Ishikawa (cell line): ENCODE data around the gene CENATAC.

Experiments
- CEBPB ChIP-seq: IDR thresholded peaks from 2 replicates; pipeline ENCODE4 v1.6.1; 2012
- CREB1 ChIP-seq: IDR thresholded peaks from 2 replicates; pipeline ENCODE4 v1.6.1; 2012; ENCODE audit warnings: low read depth
- EP300 ChIP-seq: IDR thresholded peaks from 2 replicates; pipeline ENCODE4 v1.6.1; 2012; ENCODE audit warnings: borderline replicate concordance
- FOXM1 ChIP-seq: IDR thresholded peaks from 2 replicates; pipeline ENCODE4 v1.6.1; 2012; ENCODE audit warnings: low read depth, borderline replicate concordance
- NFIC ChIP-seq: IDR thresholded peaks from 2 replicates; pipeline ENCODE4 v1.6.1; 2012
- TAF1 ChIP-seq: IDR thresholded peaks from 2 replicates; pipeline ENCODE4 v1.6.1; 2012; ENCODE audit warnings: low read depth, mild to moderate bottlenecking
- TCF12 ChIP-seq: IDR thresholded peaks from 2 replicates; pipeline ENCODE4 v1.6.1; 2012; ENCODE audit warnings: low read depth
- TEAD4 ChIP-seq: IDR thresholded peaks from 2 replicates; pipeline ENCODE4 v1.6.1; 2012
- YY1 ChIP-seq: IDR thresholded peaks from 2 replicates; pipeline ENCODE4 v1.6.1; 2012; ENCODE audit warnings: low read depth
- ZBTB7A ChIP-seq: IDR thresholded peaks from 2 replicates; pipeline ENCODE4 v1.6.1; 2012; ENCODE audit warnings: low read depth
- TF ChIP-seq, protein P1 (sequence below): IDR thresholded peaks from 2 replicates; pipeline ENCODE4 v1.6.1; 2012; ENCODE audit warnings: low read depth, mild to moderate bottlenecking
- TF ChIP-seq, protein P2 (sequence below): IDR thresholded peaks from 2 replicates; pipeline ENCODE4 v1.6.1; 2012
- TF ChIP-seq, protein P3 (sequence below): IDR thresholded peaks from 2 replicates; pipeline ENCODE4 v1.6.1; 2012

DNA sequence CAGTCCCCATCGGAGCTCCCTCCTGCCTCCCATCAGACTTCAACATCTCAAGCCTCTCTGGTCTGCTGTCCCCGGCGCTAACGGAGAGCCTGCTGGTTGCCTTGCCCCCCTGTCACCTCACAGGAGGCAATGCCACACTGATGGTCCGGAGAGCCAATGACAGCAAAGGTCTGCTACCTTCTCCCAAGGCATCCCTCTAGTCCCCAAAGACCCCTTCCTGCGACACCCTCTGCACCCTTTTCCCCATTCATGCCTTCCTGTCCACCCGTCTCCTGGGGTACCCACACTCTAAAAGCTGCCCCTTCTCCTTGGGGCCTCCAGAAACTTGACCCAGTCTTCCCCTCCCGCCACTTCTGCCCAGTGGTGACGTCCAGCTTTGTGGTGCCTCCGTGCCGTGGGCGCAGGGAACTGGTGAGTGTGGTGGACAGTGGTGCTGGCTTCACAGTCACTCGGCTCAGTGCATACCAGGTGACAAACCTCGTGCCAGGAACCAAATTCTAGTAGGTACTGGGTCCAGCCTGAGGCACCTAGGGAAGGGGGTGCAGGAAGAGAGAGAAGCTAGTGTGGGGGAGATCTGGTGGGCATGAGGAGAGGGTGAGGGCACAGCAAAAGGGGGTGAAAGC lies 41.0 kb upstream of the CENATAC start:
- no peak for TF ChIP-seq ZBTB7A
- TF ChIP-seq CREB1 = no peak
- TF ChIP-seq YY1 = no peak
- no peak for TF ChIP-seq FOXM1
- TF ChIP-seq, protein P1, sequence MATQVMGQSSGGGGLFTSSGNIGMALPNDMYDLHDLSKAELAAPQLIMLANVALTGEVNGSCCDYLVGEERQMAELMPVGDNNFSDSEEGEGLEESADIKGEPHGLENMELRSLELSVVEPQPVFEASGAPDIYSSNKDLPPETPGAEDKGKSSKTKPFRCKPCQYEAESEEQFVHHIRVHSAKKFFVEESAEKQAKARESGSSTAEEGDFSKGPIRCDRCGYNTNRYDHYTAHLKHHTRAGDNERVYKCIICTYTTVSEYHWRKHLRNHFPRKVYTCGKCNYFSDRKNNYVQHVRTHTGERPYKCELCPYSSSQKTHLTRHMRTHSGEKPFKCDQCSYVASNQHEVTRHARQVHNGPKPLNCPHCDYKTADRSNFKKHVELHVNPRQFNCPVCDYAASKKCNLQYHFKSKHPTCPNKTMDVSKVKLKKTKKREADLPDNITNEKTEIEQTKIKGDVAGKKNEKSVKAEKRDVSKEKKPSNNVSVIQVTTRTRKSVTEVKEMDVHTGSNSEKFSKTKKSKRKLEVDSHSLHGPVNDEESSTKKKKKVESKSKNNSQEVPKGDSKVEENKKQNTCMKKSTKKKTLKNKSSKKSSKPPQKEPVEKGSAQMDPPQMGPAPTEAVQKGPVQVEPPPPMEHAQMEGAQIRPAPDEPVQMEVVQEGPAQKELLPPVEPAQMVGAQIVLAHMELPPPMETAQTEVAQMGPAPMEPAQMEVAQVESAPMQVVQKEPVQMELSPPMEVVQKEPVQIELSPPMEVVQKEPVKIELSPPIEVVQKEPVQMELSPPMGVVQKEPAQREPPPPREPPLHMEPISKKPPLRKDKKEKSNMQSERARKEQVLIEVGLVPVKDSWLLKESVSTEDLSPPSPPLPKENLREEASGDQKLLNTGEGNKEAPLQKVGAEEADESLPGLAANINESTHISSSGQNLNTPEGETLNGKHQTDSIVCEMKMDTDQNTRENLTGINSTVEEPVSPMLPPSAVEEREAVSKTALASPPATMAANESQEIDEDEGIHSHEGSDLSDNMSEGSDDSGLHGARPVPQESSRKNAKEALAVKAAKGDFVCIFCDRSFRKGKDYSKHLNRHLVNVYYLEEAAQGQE = no peak
- no peak for TF ChIP-seq EP300
- TF ChIP-seq, protein P2, sequence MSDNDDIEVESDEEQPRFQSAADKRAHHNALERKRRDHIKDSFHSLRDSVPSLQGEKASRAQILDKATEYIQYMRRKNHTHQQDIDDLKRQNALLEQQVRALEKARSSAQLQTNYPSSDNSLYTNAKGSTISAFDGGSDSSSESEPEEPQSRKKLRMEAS = no peak
- TF ChIP-seq TCF12 = no peak
- TF ChIP-seq, protein P3, sequence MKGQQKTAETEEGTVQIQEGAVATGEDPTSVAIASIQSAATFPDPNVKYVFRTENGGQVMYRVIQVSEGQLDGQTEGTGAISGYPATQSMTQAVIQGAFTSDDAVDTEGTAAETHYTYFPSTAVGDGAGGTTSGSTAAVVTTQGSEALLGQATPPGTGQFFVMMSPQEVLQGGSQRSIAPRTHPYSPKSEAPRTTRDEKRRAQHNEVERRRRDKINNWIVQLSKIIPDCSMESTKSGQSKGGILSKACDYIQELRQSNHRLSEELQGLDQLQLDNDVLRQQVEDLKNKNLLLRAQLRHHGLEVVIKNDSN = no peak
- no peak for TF ChIP-seq NFIC
- TF ChIP-seq TAF1 = no peak
- TF ChIP-seq TEAD4 = no peak
- no peak for TF ChIP-seq CEBPB
